Astrocyte (in vitro differentiated cells and primary cell): Measurements from ENCODE around the gene AKR1D1. TPM values are rescaled to one million over a fixed set of nuclear protein-coding genes. Genes with fewer than 3 reads are reported as not detected.

ENCODE experiments used
- DNase-seq: peaks from one replicate; pipeline ENCODE4 v3.0.0-alpha.2; 2010; ENCODE audit warnings: low read depth
- FAIRE-seq: peaks from 2 replicates; lab custom pipeline; 2011; peaks lifted over from hg19 to GRCh38; lab: Jason Lieb, UNC
- H2AFZ ChIP-seq: 2 replicates; pipeline ENCODE4 v1.6.0; 2012; ENCODE audit warnings: low read depth, low read length, inconsistent platforms
- H3K27ac ChIP-seq: 2 replicates; pipeline ENCODE4 v1.5.1; 2011; ENCODE audit warnings: low read depth, low read length, inconsistent platforms
- H3K27me3 ChIP-seq: 2 replicates; pipeline ENCODE4 v1.6.0; 2011; ENCODE audit warnings: low read length, inconsistent platforms; ENCODE audit not compliant: insufficient read depth
- H3K36me3 ChIP-seq: 2 replicates; pipeline ENCODE4 v1.5.1; 2011; ENCODE audit warnings: low read length, inconsistent platforms; ENCODE audit not compliant: insufficient read depth
- H3K4me1 ChIP-seq: 2 replicates; pipeline ENCODE4 v1.5.1; 2011; ENCODE audit warnings: low read length, inconsistent platforms; ENCODE audit not compliant: insufficient read depth
- H3K4me2 ChIP-seq: 2 replicates; pipeline ENCODE4 v1.6.0; 2012; ENCODE audit warnings: low read length, inconsistent platforms
- H3K4me3 ChIP-seq: 2 replicates; pipeline ENCODE4 v1.5.1; 2011; ENCODE audit warnings: low read depth, mild to moderate bottlenecking, low read length, inconsistent platforms; ENCODE audit not compliant: insufficient read depth
- H3K79me2 ChIP-seq: 2 replicates; pipeline ENCODE4 v1.6.0; 2012; ENCODE audit warnings: mild to moderate bottlenecking, low read length, inconsistent platforms; ENCODE audit not compliant: insufficient read depth
- H3K9ac ChIP-seq: 2 replicates; pipeline ENCODE4 v1.6.0; 2012; ENCODE audit warnings: mild to moderate bottlenecking, low read length, inconsistent platforms
- H3K9me3 ChIP-seq: 2 replicates; pipeline ENCODE4 v1.5.1; 2012; ENCODE audit warnings: low read depth, mild to moderate bottlenecking, low read length, inconsistent platforms; ENCODE audit not compliant: insufficient read depth
- H4K20me1 ChIP-seq: 2 replicates; pipeline ENCODE4 v1.6.0; 2012; ENCODE audit warnings: low read length, inconsistent platforms; ENCODE audit not compliant: insufficient read depth
- H3K27ac Mint-ChIP-seq: one replicate; pipeline ENCODE4 v1.8.0; 2021; ENCODE audit warnings: mild to moderate bottlenecking, mixed read lengths; ENCODE audit not compliant: unreplicated experiment
- H3K27me3 Mint-ChIP-seq: one replicate; pipeline ENCODE4 v1.8.0; 2021; ENCODE audit warnings: low read depth, mixed read lengths; ENCODE audit not compliant: unreplicated experiment
- H3K36me3 Mint-ChIP-seq: one replicate; pipeline ENCODE4 v1.8.0; 2021; ENCODE audit warnings: low read depth, mixed read lengths; ENCODE audit not compliant: unreplicated experiment
- H3K4me1 Mint-ChIP-seq: one replicate; pipeline ENCODE4 v1.8.0; 2021; ENCODE audit warnings: low read depth, mixed read lengths; ENCODE audit not compliant: unreplicated experiment
- H3K4me3 Mint-ChIP-seq: one replicate; pipeline ENCODE4 v1.8.0; 2021; ENCODE audit warnings: mild to moderate bottlenecking, moderate library complexity, mixed read lengths; ENCODE audit not compliant: unreplicated experiment
- H3K9me3 Mint-ChIP-seq: one replicate; pipeline ENCODE4 v1.8.0; 2021; ENCODE audit warnings: mild to moderate bottlenecking, mixed read lengths; ENCODE audit not compliant: unreplicated experiment
- EZH2 ChIP-seq: IDR thresholded peaks from 2 replicates; pipeline ENCODE4 v1.6.1; 2012; ENCODE audit warnings: mild to moderate bottlenecking, low read length, inconsistent platforms; ENCODE audit not compliant: insufficient read depth
- total RNA-seq: library from RNA; stranded (reverse); gene quantifications from 2 replicates; pipeline ENCODE4 v1.2.1, GENCODE V29; 2021
- TF ChIP-seq, protein P1 (sequence below): IDR thresholded peaks from 2 replicates; pipeline ENCODE4 v1.5.1; 2011; ENCODE audit warnings: low read depth, mild to moderate bottlenecking, inconsistent platforms, low read length, moderate library complexity; ENCODE audit not compliant: insufficient read depth

AKR1D1 gene
- total RNA-seq, 1 donor from 2014 or later, result not detected

- no peaks in the 10 kb centered on the region for H3K36me3 ChIP-seq
- H3K36me3 Mint-ChIP-seq, result no peaks in the 10 kb centered on the region
- TF ChIP-seq, protein P1, sequence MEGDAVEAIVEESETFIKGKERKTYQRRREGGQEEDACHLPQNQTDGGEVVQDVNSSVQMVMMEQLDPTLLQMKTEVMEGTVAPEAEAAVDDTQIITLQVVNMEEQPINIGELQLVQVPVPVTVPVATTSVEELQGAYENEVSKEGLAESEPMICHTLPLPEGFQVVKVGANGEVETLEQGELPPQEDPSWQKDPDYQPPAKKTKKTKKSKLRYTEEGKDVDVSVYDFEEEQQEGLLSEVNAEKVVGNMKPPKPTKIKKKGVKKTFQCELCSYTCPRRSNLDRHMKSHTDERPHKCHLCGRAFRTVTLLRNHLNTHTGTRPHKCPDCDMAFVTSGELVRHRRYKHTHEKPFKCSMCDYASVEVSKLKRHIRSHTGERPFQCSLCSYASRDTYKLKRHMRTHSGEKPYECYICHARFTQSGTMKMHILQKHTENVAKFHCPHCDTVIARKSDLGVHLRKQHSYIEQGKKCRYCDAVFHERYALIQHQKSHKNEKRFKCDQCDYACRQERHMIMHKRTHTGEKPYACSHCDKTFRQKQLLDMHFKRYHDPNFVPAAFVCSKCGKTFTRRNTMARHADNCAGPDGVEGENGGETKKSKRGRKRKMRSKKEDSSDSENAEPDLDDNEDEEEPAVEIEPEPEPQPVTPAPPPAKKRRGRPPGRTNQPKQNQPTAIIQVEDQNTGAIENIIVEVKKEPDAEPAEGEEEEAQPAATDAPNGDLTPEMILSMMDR, result no peak
- no peak for TF ChIP-seq EZH2
- H3K27me3 ChIP-seq, result no peaks in the 10 kb centered on the region
- DNase-seq, result no peak
- H3K4me1 ChIP-seq, result no peaks in the 10 kb centered on the region
- no peaks in the 10 kb centered on the region for H3K27me3 Mint-ChIP-seq
- no peak overlapping the region for H3K9ac ChIP-seq
- no peak for FAIRE-seq
- H2AFZ ChIP-seq, result no peak overlapping the region
- no peak overlapping the region for H3K27ac ChIP-seq
- no peaks in the 10 kb centered on the region for H4K20me1 ChIP-seq
- no peaks in the 10 kb centered on the region for H3K9me3 Mint-ChIP-seq
- H3K9me3 ChIP-seq, result no peaks in the 10 kb centered on the region
- no peak overlapping the region for H3K4me3 Mint-ChIP-seq
- no peak overlapping the region for H3K4me2 ChIP-seq
- H3K4me1 Mint-ChIP-seq, result peaks cover 6% of the 10 kb centered on the region
- no peak overlapping the region for H3K4me3 ChIP-seq
- no peak overlapping the region for H3K27ac Mint-ChIP-seq
- H3K79me2 ChIP-seq, result no peaks in the 10 kb centered on the region
Observed at GRCh38 chr7:138151731-138152577, 75.7 kb downstream of the AKR1D1 start.

- TF ChIP-seq, protein P1, result no peak
- TF ChIP-seq EZH2, result no peak
- no peaks in the 10 kb centered on the region for H3K79me2 ChIP-seq
- Mint-ChIP-seq H3K4me3 (no peak overlapping the region), H3K27ac (no peak overlapping the region), H3K4me1 (peaks cover 6% of the 10 kb centered on the region), H3K36me3 (no peaks in the 10 kb centered on the region), H3K9me3 (no peaks in the 10 kb centered on the region), H3K27me3 (no peaks in the 10 kb centered on the region)
- FAIRE-seq (no peak), DNase-seq (no peak)
- H4K20me1 ChIP-seq, result no peaks in the 10 kb centered on the region
- H3K27me3 ChIP-seq, result no peaks in the 10 kb centered on the region
- no peak overlapping the region for H2AFZ ChIP-seq
- H3K9me3 ChIP-seq, result no peaks in the 10 kb centered on the region
- no peaks in the 10 kb centered on the region for H3K36me3 ChIP-seq
- H3K4me3 ChIP-seq, result no peak overlapping the region
- no peaks in the 10 kb centered on the region for H3K4me1 ChIP-seq
- no peak overlapping the region for H3K27ac ChIP-seq
- no peak overlapping the region for H3K9ac ChIP-seq
- no peak overlapping the region for H3K4me2 ChIP-seq
Observed at GRCh38 chr7:138154661-138155060, 78.4 kb downstream of the AKR1D1 start.

GRCh38 chr7:138157702-138158101, 81.4 kb downstream of the AKR1D1 start:
- no peak overlapping the region for H3K4me3 Mint-ChIP-seq

More at GRCh38 chr7:138157702-138158101, 81.4 kb downstream of the AKR1D1 start:
- H3K9ac ChIP-seq, result no peak overlapping the region
- H3K27me3 Mint-ChIP-seq, result no peaks in the 10 kb centered on the region
- H3K27ac ChIP-seq, result no peak overlapping the region
- no peaks in the 10 kb centered on the region for H3K36me3 ChIP-seq
- H3K36me3 Mint-ChIP-seq, result no peaks in the 10 kb centered on the region
- no peaks in the 10 kb centered on the region for H3K4me1 Mint-ChIP-seq
- H3K27ac Mint-ChIP-seq, result no peak overlapping the region
- no peak overlapping the region for H2AFZ ChIP-seq
- H4K20me1 ChIP-seq, result no peaks in the 10 kb centered on the region
- H3K9me3 ChIP-seq, result no peaks in the 10 kb centered on the region
- DNase-seq, result no peak
- H3K4me2 ChIP-seq, result no peak overlapping the region
- no peak overlapping the region for H3K4me3 ChIP-seq
- TF ChIP-seq, protein P1, result no peak
- TF ChIP-seq EZH2, result no peak
- FAIRE-seq, result no peak
- peaks cover 4% of the 10 kb centered on the region for H3K4me1 ChIP-seq
- no peaks in the 10 kb centered on the region for H3K27me3 ChIP-seq
- no peaks in the 10 kb centered on the region for H3K9me3 Mint-ChIP-seq
- H3K79me2 ChIP-seq, result no peaks in the 10 kb centered on the region
